GM19324 (cell line): ENCODE measurements around the gene ZNF652.
A peak's percentile ranks its signal among the peaks of the same experiment; 100 is the strongest.
"Not testable (repeated sequence)": the region's sequence is repeated elsewhere in the genome, so short reads cannot be mapped to it uniquely, and the experiment has no call there.

Experiments
- ATAC-seq: cut with Tn5 transposase; IDR thresholded peaks from one replicate; pipeline ENCODE4 v1.9.1; 2021; ENCODE audit warnings: mild to moderate bottlenecking, moderate library complexity; ENCODE audit not compliant: unreplicated experiment, low FRiP score

ZNF652 gene

DNA sequence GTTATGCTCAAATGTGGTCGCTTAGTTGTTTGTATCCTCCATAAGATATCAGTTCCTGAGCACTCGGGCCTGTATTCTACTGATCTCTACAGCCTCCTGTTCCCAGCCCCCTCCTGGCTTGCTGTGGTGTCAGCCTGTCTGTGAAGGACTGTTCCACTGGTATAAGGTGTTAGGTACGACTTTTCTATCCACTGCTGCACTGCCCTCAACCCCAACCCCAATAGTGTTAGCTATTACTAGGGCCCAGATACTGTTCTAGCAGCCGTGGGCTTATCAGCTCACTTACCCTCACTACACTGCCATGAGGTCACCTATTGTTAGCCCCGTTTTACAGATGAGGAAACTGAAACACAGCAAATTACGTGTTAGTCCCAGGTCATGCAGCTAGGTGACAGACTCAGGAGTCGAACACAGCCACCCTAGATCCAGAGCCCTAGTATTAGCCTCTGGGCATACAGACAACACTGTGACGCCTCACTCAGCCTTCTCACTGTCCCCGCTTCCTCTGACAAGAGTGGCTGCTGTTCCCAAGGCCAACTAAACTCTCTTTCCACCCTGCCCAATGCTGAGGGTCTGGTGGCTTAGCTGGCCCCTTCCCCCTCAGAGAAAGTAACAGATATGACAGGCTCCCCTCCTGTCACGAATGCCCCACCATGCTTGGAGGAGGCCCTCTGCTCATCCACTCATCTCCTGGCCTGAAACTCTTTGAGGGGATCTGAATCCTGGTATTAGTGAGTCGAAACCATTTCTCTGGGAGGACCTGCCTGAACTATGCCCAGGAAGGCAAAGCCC is 25.6 kb upstream of the ZNF652 start:
- no peak for ATAC-seq

DNA sequence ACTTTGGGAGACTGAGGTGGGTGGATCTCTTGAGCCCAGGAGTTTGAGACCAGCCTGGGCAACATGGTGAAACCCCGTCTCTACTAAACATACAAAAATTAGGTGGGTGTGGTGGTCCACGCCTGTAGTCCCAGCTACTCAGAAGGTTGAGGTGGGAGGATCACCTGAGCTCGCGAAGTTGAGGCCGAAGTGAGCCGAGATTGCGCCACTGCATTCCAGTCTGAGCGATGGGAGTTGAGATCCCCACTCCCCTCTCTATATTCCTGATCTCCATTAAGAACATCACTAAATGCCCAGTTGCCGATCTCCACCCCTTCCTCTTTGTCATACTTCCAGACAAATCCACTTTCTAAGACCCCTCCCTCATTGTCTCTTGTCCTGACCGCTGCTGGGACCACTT is 24.3 kb upstream of the ZNF652 start:
- ATAC-seq: no peak

DNA sequence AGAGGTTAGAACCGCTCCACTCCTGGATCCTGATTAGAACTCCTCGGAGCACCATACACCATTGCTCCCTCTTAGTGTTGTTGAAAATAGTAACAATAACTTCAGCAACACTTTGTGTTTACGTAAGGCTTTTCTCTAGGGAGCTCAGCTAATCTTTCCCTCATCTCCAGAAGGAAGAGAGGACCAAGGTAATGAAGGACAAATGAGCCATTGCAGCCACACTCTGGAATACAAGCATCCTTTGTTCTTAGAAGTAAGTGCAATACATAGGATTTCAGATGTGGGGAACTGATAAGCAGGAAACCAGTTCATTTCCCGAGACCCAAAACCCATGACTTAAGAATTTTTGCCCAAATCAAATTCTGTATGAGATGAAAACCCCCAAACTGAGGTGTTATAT is 22.9 kb upstream of the ZNF652 start:
- ATAC-seq: no peak

GRCh38 chr17:49383060-49383459 is 21.0 kb upstream of the ZNF652 start:
- no peak for ATAC-seq

DNA sequence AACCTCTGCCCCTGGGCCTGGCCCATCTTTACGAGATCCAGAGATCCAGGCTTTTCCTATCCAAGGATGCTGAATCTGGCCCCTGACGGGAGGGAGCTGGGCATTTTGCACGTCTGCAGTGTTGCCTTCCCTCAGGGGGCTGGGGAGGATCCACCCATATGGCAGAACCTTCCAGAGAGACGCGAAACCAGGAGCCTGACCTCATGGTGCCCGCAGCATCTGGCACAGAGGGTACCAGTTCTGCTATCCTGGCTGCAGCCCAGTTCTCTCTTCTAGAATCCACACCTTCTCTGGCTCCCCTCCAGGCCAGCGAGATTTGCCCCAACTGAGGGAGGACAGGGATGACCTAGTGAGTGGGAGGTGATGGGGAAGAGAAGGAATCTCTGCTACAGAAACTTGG is 20.5 kb upstream of the ZNF652 start:
- no peak for ATAC-seq

DNA sequence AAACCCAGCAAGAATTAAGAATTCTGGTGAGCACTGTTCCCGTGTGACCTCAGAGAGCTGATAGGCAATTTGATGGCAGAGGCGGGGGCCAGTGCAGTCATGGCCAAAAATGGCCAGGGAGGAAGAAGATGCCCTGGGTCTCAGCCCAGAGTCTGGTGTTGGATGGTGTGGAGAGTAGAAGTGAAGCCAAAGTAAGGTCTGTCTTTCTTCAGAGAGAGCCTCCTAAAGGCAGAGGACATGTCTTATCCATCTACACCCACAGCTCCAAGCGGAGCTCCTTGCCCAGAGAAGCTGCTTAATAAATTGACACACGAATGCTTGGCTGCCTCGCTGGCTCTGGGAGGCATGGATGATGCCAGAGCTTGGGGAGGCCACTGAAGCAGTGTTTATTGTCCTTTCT is 19.7 kb upstream of the ZNF652 start:
- ATAC-seq: no peak

DNA sequence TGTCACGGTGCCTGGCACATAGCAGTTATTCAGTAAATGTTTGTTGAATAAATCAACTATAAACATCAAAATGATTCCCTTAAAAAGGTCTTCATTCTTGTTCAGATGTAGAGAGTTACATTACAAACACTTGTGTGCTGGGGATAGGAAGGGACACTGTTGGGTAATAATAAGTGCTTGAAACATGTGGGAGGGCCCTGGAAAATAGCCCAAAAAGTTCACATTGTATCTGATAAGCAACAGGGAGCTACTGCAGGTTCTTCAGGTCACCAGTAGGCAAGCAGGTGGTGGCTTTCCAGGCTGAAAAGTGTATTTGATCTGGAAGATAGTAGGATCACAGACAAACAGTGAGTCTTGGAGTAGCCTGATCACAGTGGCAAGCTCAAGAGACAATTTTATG is 19.0 kb upstream of the ZNF652 start:
- no peak for ATAC-seq

DNA sequence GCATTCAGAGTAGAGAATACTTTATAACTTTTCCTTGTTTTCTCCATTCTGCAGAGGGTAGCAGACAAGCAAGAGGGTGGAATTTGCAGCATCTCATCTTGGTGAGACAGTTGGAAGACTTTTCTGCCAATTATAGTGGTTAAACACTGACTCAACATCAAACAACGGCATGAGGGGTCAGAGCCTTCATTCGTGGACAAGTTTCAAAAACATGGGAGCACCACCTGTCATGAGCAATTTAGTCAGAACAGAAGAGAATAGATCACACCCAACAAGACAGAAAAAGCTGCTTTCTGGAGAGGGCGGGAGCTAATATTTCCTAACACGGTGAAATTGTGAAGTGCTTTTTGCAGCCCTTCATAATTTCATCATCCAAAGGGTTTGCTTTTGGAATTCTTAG is 17.9 kb upstream of the ZNF652 start:
- ATAC-seq: no peak

GRCh38 chr17:49378311-49378710 is 16.3 kb upstream of the ZNF652 start:
- no peak for ATAC-seq

- ATAC-seq: no peak
Measured at GRCh38 chr17:49375544-49375943, 13.5 kb upstream of the ZNF652 start.

DNA sequence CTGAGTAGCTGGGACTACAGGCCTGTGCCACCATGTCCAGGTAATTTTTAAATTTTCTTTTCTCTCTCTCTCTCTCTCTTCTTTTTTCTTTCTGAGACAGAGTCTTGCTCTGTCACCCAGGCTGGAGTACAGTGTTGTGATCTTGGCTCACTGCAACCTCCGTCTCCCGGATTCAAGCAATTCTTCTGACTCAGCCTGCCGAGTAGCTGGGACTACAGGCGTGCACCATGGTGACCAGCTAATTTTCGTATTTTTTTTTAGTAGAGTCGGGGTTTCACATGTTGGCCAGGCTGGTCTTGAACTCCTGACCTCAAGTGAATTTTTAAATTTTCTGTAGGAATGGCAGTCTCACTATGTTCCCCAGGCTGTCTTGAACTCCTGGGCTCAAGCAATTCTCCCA is 11.1 kb upstream of the ZNF652 start:
- no peak for ATAC-seq

GRCh38 chr17:49372425-49372824 is 10.4 kb upstream of the ZNF652 start:
- no peak for ATAC-seq

GRCh38 chr17:49370971-49371834 is 9.2 kb upstream of the ZNF652 start:
- ATAC-seq: no peak

GRCh38 chr17:49369760-49370159 is 7.7 kb upstream of the ZNF652 start:
- ATAC-seq: no peak

DNA sequence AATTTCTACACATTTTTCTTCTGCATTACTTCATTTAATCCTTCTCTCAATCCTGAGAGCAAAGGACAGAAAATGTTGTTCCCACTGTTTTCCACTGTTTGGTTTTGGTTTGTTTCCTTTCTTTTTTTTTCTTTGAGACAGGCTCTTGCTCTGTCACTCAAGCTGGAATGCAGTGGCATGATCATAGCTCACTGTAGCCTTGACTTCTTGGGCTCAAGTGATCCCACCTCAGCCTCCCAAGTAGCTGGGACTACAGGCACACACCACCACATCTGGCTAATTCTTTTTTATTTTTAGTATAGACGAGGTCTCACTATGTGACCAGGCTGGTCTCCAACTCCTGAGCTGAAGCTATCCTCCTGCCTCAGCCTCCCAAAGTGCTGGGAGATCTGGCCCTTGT is 7.0 kb upstream of the ZNF652 start:
- no peak for ATAC-seq

DNA sequence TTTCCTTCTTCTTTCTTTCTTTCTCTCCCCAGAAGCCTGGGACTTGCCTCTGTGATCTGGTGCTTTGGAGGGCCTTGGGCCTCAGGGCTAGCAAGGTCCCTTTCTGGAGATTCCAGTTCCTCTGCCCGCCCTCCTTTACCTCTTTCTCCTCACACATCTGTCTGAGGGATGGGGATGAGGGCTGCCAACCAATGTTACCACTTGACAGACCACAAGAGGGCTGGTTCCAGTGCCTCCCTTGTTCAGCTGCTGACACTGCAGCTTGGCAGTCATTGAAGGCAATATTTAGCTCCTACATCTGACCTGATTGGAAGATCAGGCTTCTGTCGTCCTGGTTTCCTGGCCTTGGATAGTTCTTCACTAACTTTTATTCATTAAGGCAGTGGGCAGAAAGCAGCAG is 3.6 kb upstream of the ZNF652 start:
- no peak for ATAC-seq

- not testable (repeated sequence) for ATAC-seq
Measured at GRCh38 chr17:49365126-49365525, 3.1 kb upstream of the ZNF652 start.

DNA sequence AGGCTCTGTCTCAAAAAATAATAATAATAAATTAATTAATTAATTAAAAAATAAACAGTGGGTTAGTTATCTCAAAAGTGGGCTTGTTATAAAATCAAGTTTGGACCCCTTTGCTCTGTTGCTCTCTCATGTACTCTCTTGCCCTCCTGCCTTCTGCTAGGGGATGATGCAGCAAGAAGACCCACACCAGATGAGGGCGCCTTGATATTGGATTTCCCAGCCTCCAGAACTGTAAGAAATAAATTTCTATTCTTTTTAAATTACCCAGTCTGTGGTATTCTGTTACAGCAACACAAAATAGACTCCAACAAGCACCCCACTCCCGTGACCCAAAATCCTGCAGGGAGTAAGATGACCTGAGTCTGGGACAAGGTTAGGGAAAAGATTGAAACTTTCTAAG is 2.1 kb upstream of the ZNF652 start:
- ATAC-seq: no peak

DNA sequence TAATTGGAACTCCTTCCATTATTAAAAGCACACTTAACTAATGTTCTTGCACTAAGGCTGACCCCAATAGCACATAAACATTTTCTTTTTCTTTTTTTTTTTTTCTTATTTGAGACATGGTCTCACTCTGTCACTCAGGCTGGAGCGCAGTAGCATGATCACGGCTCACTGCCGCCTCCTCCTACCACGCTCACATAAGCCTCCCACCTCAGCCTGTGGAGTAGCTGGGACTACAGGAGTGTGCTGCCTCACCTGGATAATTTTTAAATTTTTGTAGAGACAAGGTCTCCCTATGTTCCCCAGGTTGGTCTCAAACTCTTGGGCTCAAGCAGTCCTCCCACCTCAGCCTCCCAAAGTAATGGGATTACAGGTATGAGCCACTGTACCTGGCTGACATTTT is 1.2 kb upstream of the ZNF652 start:
- no peak for ATAC-seq

DNA sequence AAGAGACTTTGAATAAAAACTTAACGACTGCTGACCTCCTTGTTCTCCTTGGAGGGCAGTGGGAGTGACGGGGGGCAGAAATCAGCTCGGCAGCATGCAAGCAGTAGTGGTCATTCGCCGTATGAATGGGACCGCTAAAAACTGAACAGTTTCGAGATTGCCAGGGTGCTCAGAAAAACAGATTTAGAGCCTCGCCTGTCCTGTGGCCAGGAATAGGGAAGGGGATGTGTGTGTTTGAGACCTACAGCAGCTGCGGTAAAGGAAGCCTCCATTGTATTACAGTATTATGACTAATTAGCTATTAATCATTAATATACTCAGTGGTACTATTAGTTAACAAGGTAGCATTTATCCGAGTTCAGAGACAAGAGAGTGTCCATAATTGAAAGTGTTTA is 670 bp upstream of the ZNF652 start:
- no peak for ATAC-seq

DNA sequence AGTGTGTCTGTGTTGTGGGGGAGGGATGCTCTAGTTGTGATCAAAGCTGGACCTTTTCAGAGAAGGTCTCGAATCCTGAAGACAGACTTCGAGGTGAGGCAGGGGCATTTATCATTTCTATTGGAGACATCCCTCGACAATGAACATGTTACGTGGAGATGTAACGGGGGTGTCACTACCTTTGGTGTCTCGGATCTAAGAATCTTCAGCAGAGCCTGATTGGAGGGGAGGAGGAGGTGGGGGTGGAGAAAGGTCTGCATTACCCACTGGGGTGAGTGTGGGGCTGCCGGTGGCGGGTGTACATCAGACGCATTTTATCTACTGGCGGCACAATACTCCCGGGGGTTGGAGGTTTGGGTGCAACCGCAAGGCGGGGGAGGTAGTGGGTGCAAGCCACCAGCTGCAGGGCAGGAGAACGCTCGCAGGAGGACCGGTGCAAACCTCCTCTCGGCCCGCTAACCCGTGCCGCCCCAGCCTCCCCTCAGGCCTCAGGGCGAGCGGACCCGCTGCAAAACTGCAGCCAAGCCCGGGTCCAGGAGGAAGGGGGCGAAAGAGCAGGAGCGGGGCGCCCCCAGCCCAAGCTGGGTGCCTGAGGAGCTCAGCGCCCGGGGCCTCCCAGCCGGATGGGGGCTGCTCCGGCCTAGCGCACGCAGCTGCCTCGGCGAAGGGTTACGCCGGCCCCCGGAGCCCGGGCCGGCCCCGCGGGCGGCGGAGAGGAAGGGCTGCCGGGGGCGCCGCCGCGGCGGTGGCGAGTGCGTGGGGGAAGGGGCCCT is 735 bp downstream of the ZNF652 start:
- peak; percentile 27 for ATAC-seq
